DND-41 (cell line): ENCODE data around the gene GRXCR2.

Source experiments
- ATAC-seq: fragments of 200-7000 bp; cut with Tn5 transposase; 3 replicates; pipeline ENCODE4 v1.9.1; 2021; ENCODE audit warnings: low read depth; ENCODE audit not compliant: insufficient read depth
- DNase-seq: peaks from one replicate; pipeline ENCODE4 v3.0.0-alpha.2; 2020
- H2AFZ ChIP-seq: 2 replicates; pipeline ENCODE4 v1.6.0; 2012; ENCODE audit warnings: low read depth, low read length
- H3K27ac ChIP-seq: 2 replicates; pipeline ENCODE4 v1.5.1; 2012; ENCODE audit warnings: low read length, inconsistent platforms
- H3K27me3 ChIP-seq: fragments of 200-600 bp; sonication (generic); 2 replicates; pipeline ENCODE4 v1.6.0; 2012; ENCODE audit warnings: low read length, mild to moderate bottlenecking, inconsistent platforms; ENCODE audit not compliant: insufficient read depth, poor library complexity
- H3K36me3 ChIP-seq: 2 replicates; pipeline ENCODE4 v1.5.1; 2012; ENCODE audit warnings: low read length, inconsistent platforms; ENCODE audit not compliant: insufficient read depth
- H3K4me1 ChIP-seq: 2 replicates; pipeline ENCODE4 v1.5.1; 2012; ENCODE audit warnings: mild to moderate bottlenecking, low read length; ENCODE audit not compliant: insufficient read depth
- H3K4me2 ChIP-seq: 2 replicates; pipeline ENCODE4 v1.6.0; 2012; ENCODE audit warnings: mild to moderate bottlenecking, moderate library complexity, low read length, inconsistent platforms; ENCODE audit not compliant: insufficient read depth
- H3K4me3 ChIP-seq, 2 experiments: fragments of 200-600 bp in 1 of 2; shearing (Covaris generic) in 1 of 2; 2 replicates each; pipeline ENCODE4 v1.5.1; 2012 to 2016; ENCODE audit warnings: inconsistent platforms in 2 of 2, low read length in 2 of 2, mild to moderate bottlenecking in 2 of 2, low read depth in 1 of 2, moderate library complexity in 1 of 2
- H3K79me2 ChIP-seq: 2 replicates; pipeline ENCODE4 v1.6.0; 2012; ENCODE audit warnings: low read length, inconsistent platforms; ENCODE audit not compliant: insufficient read depth
- H3K9ac ChIP-seq: 2 replicates; pipeline ENCODE4 v1.6.0; 2012; ENCODE audit warnings: low read depth, mild to moderate bottlenecking, inconsistent platforms, low read length, moderate library complexity
- H3K9me3 ChIP-seq: 2 replicates; pipeline ENCODE4 v1.5.1; 2012; ENCODE audit warnings: low read length, moderate library complexity, mild to moderate bottlenecking, inconsistent platforms; ENCODE audit not compliant: insufficient read depth, severe bottlenecking
- H4K20me1 ChIP-seq: 2 replicates; pipeline ENCODE4 v1.6.0; 2012; ENCODE audit warnings: low read length; ENCODE audit not compliant: insufficient read depth
- EZH2 ChIP-seq: IDR thresholded peaks from 3 replicates; pipeline ENCODE4 v1.6.1; 2012; ENCODE audit warnings: borderline replicate concordance, low read depth, mild to moderate bottlenecking, moderate library complexity, low read length, inconsistent platforms; ENCODE audit not compliant: severe bottlenecking
- TF ChIP-seq, protein P1 (sequence below): IDR thresholded peaks from 2 replicates; pipeline ENCODE4 v1.5.1; 2012; ENCODE audit warnings: borderline replicate concordance, low read length, moderate library complexity, mild to moderate bottlenecking; ENCODE audit not compliant: poor library complexity, severe bottlenecking; ENCODE audit errors: extremely low read depth

Gene GRXCR2

GRCh38 chr5:145852990-145853389 is 19.8 kb downstream of the GRXCR2 start:
- TF ChIP-seq, protein P1, sequence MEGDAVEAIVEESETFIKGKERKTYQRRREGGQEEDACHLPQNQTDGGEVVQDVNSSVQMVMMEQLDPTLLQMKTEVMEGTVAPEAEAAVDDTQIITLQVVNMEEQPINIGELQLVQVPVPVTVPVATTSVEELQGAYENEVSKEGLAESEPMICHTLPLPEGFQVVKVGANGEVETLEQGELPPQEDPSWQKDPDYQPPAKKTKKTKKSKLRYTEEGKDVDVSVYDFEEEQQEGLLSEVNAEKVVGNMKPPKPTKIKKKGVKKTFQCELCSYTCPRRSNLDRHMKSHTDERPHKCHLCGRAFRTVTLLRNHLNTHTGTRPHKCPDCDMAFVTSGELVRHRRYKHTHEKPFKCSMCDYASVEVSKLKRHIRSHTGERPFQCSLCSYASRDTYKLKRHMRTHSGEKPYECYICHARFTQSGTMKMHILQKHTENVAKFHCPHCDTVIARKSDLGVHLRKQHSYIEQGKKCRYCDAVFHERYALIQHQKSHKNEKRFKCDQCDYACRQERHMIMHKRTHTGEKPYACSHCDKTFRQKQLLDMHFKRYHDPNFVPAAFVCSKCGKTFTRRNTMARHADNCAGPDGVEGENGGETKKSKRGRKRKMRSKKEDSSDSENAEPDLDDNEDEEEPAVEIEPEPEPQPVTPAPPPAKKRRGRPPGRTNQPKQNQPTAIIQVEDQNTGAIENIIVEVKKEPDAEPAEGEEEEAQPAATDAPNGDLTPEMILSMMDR = no peak
- no peak for TF ChIP-seq EZH2
- H3K36me3 ChIP-seq = no peaks in the 10 kb centered on the region
- ATAC-seq (no peak), DNase-seq (no peak)
- no peaks in the 10 kb centered on the region for H3K4me1 ChIP-seq
- H3K4me3 ChIP-seq = no peak overlapping the region
- no peaks in the 10 kb centered on the region for H4K20me1 ChIP-seq
- H3K4me2 ChIP-seq = no peak overlapping the region
- H3K27ac ChIP-seq = no peak overlapping the region
- no peaks in the 10 kb centered on the region for H3K27me3 ChIP-seq
- no peaks in the 10 kb centered on the region for H3K9me3 ChIP-seq
- no peaks in the 10 kb centered on the region for H3K79me2 ChIP-seq
- no peak overlapping the region for H2AFZ ChIP-seq
- H3K9ac ChIP-seq = no peak overlapping the region

- no peaks in the 10 kb centered on the region for H3K4me1 ChIP-seq
- no peaks in the 10 kb centered on the region for H4K20me1 ChIP-seq
- H2AFZ ChIP-seq = no peak overlapping the region
- H3K36me3 ChIP-seq = no peaks in the 10 kb centered on the region
- H3K79me2 ChIP-seq = no peaks in the 10 kb centered on the region
- H3K27ac ChIP-seq = no peak overlapping the region
- no peak overlapping the region for H3K4me2 ChIP-seq
- H3K9ac ChIP-seq = no peak overlapping the region
- DNase-seq (no peak), ATAC-seq (no peak)
- no peak overlapping the region for H3K4me3 ChIP-seq
- H3K27me3 ChIP-seq = no peaks in the 10 kb centered on the region
- TF ChIP-seq, protein P1 = no peak
- TF ChIP-seq EZH2 = no peak
- no peaks in the 10 kb centered on the region for H3K9me3 ChIP-seq
Measured at GRCh38 chr5:145848854-145849253, 24.0 kb downstream of the GRXCR2 start.

GRCh38 chr5:145847499-145848497 is 25.0 kb downstream of the GRXCR2 start:
- Histone ChIP-seq H3K4me3 (no peak overlapping the region), H3K79me2 (no peaks in the 10 kb centered on the region), H3K9ac (no peak overlapping the region), H3K27ac (no peak overlapping the region), H4K20me1 (no peaks in the 10 kb centered on the region), H2AFZ (no peak overlapping the region), H3K9me3 (no peaks in the 10 kb centered on the region), H3K36me3 (no peaks in the 10 kb centered on the region), H3K27me3 (no peaks in the 10 kb centered on the region), H3K4me1 (no peaks in the 10 kb centered on the region), H3K4me2 (no peak overlapping the region)
- ATAC-seq (no peak), DNase-seq (no peak)
- TF ChIP-seq EZH2 = no peak
- TF ChIP-seq, protein P1 = no peak
